Fibroblast of lung (primary cell): ENCODE measurements around the gene FGFR3. TPM values are rescaled to one million over a fixed set of nuclear protein-coding genes. Genes with fewer than 3 reads are reported as not detected.
"Not testable (repeated sequence)": the region's sequence is repeated elsewhere in the genome, so short reads cannot be mapped to it uniquely, and the experiment has no call there.

Experiments used
- DNase-seq, 2 donors: peaks; one replicate each; pipeline versions ENCODE4 v3.0.0 to v3.0.0-alpha.2; 2010; ENCODE audit warnings: low read depth in 2 of 2
- H2AFZ ChIP-seq: 2 replicates; pipeline ENCODE4 v1.5.1; 2012; ENCODE audit warnings: low read length, control low read depth, inconsistent platforms
- H3K27ac ChIP-seq: 2 replicates; pipeline ENCODE4 v1.5.1; 2011; ENCODE audit warnings: low read length, control low read depth; ENCODE audit not compliant: insufficient read depth
- H3K27me3 ChIP-seq: 2 replicates; pipeline ENCODE4 v1.5.1; 2011; ENCODE audit warnings: mild to moderate bottlenecking, low read length; ENCODE audit not compliant: control insufficient read depth, insufficient read depth
- H3K36me3 ChIP-seq: 2 replicates; pipeline ENCODE4 v1.5.1; 2011; ENCODE audit warnings: low read length; ENCODE audit not compliant: control insufficient read depth, insufficient read depth
- H3K4me1 ChIP-seq: 2 replicates; pipeline ENCODE4 v1.5.1; 2011; ENCODE audit warnings: low read length; ENCODE audit not compliant: control insufficient read depth, insufficient read depth; ENCODE audit errors: extremely low read depth
- H3K4me2 ChIP-seq: 2 replicates; pipeline ENCODE4 v1.5.1; 2011; ENCODE audit warnings: low read length, control low read depth; ENCODE audit not compliant: insufficient read depth; ENCODE audit errors: extremely low read depth
- H3K4me3 ChIP-seq, 4 experiments: fragments of 200-600 bp in 1 of 4; sonication (generic) in 1 of 4; replicated peaks in 1 of 4; 2 replicates each; pipeline ENCODE4 v1.5.1; 2011 to 2016; ENCODE audit warnings: low read length in 4 of 4, low read depth in 3 of 4, mild to moderate bottlenecking in 3 of 4, control low read depth in 2 of 4, inconsistent platforms in 1 of 4, mixed read lengths in 1 of 4; ENCODE audit not compliant: insufficient read depth in 1 of 4; ENCODE audit errors: control extremely low read depth in 1 of 4
- H3K79me2 ChIP-seq: 2 replicates; pipeline ENCODE4 v1.5.1; 2012; ENCODE audit warnings: mild to moderate bottlenecking, low read length, inconsistent platforms; ENCODE audit not compliant: control insufficient read depth, insufficient read depth
- H3K9ac ChIP-seq: 2 replicates; pipeline ENCODE4 v1.5.1; 2011; ENCODE audit warnings: mild to moderate bottlenecking, low read length, control low read depth; ENCODE audit not compliant: insufficient read depth
- H3K9me3 ChIP-seq: 2 replicates; pipeline ENCODE4 v1.5.1; 2012; ENCODE audit warnings: low read depth, low read length; ENCODE audit not compliant: control insufficient read depth, insufficient read depth
- H4K20me1 ChIP-seq: 2 replicates; pipeline ENCODE4 v1.5.1; 2011; ENCODE audit warnings: low read length; ENCODE audit not compliant: control insufficient read depth, insufficient read depth; ENCODE audit errors: extremely low read depth
- EZH2 ChIP-seq: IDR thresholded peaks from 2 replicates; pipeline ENCODE4 v1.5.1; 2012; ENCODE audit warnings: low read length, control low read depth, mild to moderate bottlenecking; ENCODE audit errors: missing control alignments
- polyA plus RNA-seq, 2 donors: library from polyadenylated mRNA; depleted of rRNA in 1 of 2; stranded (reverse) in 1 of 2; unstranded in 1 of 2; fragments of >200 nt; gene quantifications; 2 replicates each; pipeline ENCODE4 v1.2.1, GENCODE V29; 2011 to 2012; ENCODE audit warnings: missing spikeins in 1 of 2
- total RNA-seq: library from RNA; depleted of rRNA; stranded (reverse); fragments of >200 nt; gene quantifications from 2 replicates; pipeline ENCODE4 v1.2.1, GENCODE V29; 2014
- TF ChIP-seq, protein P1 (sequence below), 2 donors: IDR thresholded peaks in 1 of 2; conservative IDR thresholded peaks in 1 of 2; 1 replicate in 1 of 2; 2 replicates in 1 of 2; pipeline ENCODE4 v1.5.1; 2011 to 2012; ENCODE audit warnings: low read length in 2 of 2, control low read depth in 1 of 2, inconsistent platforms in 1 of 2, low read depth in 1 of 2, mild to moderate bottlenecking in 1 of 2

FGFR3 gene
- total and polyA plus RNA-seq, 2 donors (not counting 1 experiment from before 2014, with no cell fraction given): 0.11 to 0.33 TPM

DNA sequence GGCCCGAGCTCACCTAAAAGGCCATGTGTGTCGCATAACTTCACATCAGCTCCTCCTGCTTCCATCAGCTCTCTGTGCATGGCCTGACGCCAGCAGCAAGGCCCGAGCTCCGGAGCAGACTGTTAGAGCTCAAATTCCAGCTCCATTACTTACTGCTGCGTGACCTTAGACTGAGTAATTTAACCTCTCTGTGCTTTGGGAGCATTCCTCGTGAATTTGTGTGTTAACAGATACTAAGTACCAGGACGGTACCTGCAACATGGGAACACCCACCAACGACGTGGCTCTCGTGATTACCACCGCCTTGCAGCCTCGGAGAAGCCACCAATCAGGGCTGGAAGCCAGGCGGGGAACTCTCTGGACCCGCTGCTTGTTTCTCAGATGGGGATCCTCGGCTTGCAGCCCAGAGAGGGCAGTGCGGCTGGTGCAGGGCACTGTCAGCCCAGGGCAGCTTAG, 49.9 kb downstream of the FGFR3 start:
- H3K79me2 ChIP-seq: peaks cover 28% of the 10 kb centered on the region
- H3K4me2 ChIP-seq: peak overlapping the region; percentile 72
- H3K9me3 ChIP-seq: no peaks in the 10 kb centered on the region
- H3K27me3 ChIP-seq: no peaks in the 10 kb centered on the region
- H3K4me1 ChIP-seq: peaks cover 21% of the 10 kb centered on the region
- H2AFZ ChIP-seq: no peak overlapping the region
- no peak overlapping the region for H3K4me3 ChIP-seq
- DNase-seq: peak; percentile 87 to 93
- peaks cover 2% of the 10 kb centered on the region for H4K20me1 ChIP-seq
- peak overlapping the region; percentile 61 for H3K27ac ChIP-seq
- no peak for TF ChIP-seq EZH2
- TF ChIP-seq, protein P1, sequence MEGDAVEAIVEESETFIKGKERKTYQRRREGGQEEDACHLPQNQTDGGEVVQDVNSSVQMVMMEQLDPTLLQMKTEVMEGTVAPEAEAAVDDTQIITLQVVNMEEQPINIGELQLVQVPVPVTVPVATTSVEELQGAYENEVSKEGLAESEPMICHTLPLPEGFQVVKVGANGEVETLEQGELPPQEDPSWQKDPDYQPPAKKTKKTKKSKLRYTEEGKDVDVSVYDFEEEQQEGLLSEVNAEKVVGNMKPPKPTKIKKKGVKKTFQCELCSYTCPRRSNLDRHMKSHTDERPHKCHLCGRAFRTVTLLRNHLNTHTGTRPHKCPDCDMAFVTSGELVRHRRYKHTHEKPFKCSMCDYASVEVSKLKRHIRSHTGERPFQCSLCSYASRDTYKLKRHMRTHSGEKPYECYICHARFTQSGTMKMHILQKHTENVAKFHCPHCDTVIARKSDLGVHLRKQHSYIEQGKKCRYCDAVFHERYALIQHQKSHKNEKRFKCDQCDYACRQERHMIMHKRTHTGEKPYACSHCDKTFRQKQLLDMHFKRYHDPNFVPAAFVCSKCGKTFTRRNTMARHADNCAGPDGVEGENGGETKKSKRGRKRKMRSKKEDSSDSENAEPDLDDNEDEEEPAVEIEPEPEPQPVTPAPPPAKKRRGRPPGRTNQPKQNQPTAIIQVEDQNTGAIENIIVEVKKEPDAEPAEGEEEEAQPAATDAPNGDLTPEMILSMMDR (conservative IDR thresholded peaks at IDR 0.05 in 1 of 2, IDR thresholded peaks at IDR 0.05 in 1 of 2; ENCODE audit: low read depth in 1 of 2, low read length in 2 of 2): no peak
- H3K36me3 ChIP-seq: peaks cover 16% of the 10 kb centered on the region
- no peak overlapping the region for H3K9ac ChIP-seq

DNA sequence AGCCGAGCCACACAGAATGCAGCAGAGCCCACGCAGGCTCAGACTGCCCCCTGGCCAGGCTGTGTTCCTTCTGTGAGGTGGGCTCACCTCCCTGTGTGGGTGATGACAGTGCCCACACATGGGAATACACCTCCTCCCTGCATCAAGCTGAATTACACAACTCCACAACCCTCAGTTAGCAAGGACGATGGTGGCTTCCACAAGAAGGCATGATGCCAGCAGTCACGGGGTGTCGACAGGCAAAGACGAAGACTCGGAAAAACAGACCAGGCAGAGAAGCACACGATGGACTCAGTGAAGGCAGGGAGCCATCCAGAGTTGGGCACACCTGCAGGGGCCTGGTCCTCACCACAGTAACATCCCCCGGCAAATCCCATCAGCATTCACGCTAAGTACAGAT, 50.8 kb downstream of the FGFR3 start:
- Histone ChIP-seq H3K36me3 (peaks cover 14% of the 10 kb centered on the region), H3K4me2 (peak overlapping the region; percentile 13), H3K79me2 (peaks cover 29% of the 10 kb centered on the region), H3K27me3 (no peaks in the 10 kb centered on the region), H3K9me3 (no peaks in the 10 kb centered on the region), H4K20me1 (peaks cover 2% of the 10 kb centered on the region), H2AFZ (no peak overlapping the region), H3K9ac (no peak overlapping the region), H3K27ac (peak overlapping the region; percentile 8), H3K4me3 (no peak overlapping the region), H3K4me1 (peaks cover 21% of the 10 kb centered on the region)
- TF ChIP-seq, protein P1 (conservative IDR thresholded peaks at IDR 0.05 in 1 of 2, IDR thresholded peaks at IDR 0.05 in 1 of 2; ENCODE audit: low read depth in 1 of 2, low read length in 2 of 2): no peak
- TF ChIP-seq EZH2: no peak
- peak in 1 of 2 donors; percentile 46 for DNase-seq

DNA sequence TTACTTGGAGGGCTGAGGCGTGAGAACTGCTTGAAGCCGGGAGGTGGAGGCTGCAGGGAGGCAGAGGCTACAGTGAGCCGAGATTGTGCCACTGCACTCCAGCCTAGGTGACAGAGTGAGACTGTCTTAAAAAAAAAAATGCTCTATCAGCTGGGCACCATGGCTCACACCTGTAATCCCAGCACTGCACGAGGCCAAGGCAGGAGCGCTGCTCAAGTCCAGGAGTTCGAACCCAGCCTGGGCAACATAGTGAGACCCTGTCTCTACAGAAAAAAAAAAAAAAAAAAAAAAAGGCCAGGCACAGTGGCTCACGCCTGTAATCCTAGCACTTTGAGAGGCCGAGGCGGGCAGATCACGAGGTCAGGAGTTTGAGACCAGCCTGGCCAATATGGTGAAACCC, 51.5 kb downstream of the FGFR3 start:
- not testable (repeated sequence) for H4K20me1 ChIP-seq, H3K4me3 ChIP-seq, H3K9ac ChIP-seq, H2AFZ ChIP-seq, H3K36me3 ChIP-seq, H3K4me2 ChIP-seq, H3K27me3 ChIP-seq, H3K9me3 ChIP-seq, H3K27ac ChIP-seq, DNase-seq
- Histone ChIP-seq H3K79me2 (peaks cover 29% of the 10 kb centered on the region), H3K4me1 (peaks cover 21% of the 10 kb centered on the region)
